ENCODE results near the gene TNXB.
"Not testable (repeated sequence)": the region's sequence is repeated elsewhere in the genome, so short reads cannot be mapped to it uniquely, and the experiment has no call there.

The TNXB gene

GRCh38 chr6:32035283-32036013 is 73.7 kb downstream of the TNXB start:
- not testable (repeated sequence) for DNase-seq

- DNase-seq = not testable (repeated sequence)
Measured at GRCh38 chr6:32029553-32029952, 79.6 kb downstream of the TNXB start.

DNA sequence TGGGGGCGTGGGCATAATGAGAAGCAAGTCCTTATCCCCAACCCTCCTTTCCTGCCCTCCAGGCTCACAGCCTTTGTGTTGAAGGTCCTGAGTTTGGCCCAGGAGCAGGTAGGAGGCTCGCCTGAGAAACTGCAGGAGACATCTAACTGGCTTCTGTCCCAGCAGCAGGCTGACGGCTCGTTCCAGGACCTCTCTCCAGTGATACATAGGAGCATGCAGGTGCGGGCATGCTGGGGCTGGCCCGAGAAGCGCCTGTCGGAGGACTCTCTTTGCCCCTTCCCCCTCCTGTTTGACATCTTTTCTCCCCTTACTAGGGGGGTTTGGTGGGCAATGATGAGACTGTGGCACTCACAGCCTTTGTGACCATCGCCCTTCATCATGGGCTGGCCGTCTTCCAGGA is 80.5 kb downstream of the TNXB start:
- not testable (repeated sequence) for DNase-seq

DNA sequence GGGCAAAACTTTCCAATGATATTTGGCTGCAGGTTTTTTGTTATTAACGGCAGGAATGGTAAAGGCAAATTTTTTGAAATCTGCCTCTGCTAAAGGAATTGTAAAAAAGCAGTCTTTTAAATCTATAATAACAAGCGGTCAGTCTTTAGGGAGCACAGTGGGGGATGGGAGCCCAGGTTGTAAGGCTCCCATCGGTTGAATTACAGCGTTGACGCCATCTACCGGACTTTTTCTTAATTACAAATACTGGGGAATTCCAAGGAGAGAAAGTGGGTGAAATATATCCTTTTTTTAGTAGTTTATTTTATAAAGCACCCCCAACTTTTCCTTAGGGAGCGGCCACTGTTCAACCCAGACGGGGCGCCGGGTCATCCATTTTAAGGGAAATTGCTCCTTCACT is 87.0 kb downstream of the TNXB start:
- DNase-seq = not testable (repeated sequence)

- not testable (repeated sequence) for DNase-seq
Measured at GRCh38 chr6:32014547-32014946, 94.6 kb downstream of the TNXB start, which contains the start of gene C4B. Gene C4B, plus strand, starts transcription at chr6:32014795. Its CDS starts 51 bp downstream, at chr6:32014846.

DNA sequence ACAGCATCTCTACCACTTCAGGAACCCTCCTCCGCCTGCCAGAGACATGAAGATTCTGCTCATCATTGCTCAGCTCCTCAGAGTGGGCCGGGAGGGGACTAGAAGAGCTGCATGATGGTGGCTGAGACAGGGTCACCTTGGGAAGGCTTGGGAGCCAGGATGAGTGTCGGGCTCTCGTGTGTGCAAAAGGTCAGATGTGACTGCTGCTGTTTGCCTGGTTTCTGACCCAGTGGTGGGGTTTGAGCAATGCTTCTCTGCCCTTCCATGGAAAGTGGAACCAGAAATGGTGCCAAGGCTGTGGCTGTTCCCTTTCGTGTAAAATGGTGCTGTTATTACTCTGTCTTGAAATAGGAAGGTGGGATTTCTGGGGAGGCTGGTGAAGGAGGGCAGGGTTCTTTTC is 95.4 kb downstream of the TNXB start:
- DNase-seq = not testable (repeated sequence)

GRCh38 chr6:32012941-32013617 is 96.1 kb downstream of the TNXB start:
- DNase-seq = not testable (repeated sequence)

DNA sequence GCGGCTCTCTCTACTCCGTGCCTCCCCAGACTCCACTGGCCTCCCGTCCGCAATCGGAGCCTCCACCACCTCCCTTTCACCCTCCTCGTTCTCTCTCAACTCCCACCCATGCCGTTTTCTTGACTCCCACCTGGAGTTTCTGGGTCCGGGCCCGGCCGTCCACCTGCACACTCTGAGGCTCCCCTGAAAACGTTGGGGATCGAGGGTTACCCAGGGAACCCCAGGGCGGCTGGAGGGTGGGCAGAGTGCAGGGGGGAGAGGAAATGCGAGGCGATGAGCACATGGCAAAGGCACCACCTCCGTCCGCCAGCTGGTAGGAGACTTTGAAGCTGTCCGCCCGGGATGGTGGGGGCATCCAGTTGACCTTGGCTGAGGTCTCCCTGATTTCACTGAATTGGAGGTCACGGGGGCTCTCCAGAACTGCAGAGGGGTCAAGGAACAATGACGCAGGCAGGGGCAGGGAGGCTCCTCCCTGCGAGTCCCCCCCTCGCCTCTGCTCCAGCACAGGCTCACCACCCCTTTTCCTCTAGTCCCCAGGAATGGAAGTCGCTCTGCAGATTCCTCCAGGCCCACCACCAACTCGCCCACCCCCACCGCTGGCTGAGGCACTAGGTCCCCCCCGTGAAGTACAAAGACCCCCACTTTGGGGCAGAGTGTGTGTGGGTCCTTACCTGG is 98.1 kb downstream of the TNXB start:
- DNase-seq = not testable (repeated sequence)

GRCh38 chr6:32009537-32009936 is 99.6 kb downstream of the TNXB start:
- not testable (repeated sequence) for DNase-seq

- DNase-seq = not testable (repeated sequence)
Measured at GRCh38 chr6:32008616-32009015, 100.5 kb downstream of the TNXB start.

DNA sequence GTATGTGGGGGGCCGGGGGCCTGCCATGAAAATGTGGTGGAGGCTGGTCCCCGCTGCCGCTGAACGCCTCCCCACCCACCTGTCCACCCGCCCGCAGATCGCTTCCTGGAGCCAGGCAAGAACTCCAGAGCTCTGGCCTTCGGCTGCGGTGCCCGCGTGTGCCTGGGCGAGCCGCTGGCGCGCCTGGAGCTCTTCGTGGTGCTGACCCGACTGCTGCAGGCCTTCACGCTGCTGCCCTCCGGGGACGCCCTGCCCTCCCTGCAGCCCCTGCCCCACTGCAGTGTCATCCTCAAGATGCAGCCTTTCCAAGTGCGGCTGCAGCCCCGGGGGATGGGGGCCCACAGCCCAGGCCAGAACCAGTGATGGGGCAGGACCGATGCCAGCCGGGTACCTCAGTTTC is 101.1 kb downstream of the TNXB start:
- DNase-seq = not testable (repeated sequence)

DNA sequence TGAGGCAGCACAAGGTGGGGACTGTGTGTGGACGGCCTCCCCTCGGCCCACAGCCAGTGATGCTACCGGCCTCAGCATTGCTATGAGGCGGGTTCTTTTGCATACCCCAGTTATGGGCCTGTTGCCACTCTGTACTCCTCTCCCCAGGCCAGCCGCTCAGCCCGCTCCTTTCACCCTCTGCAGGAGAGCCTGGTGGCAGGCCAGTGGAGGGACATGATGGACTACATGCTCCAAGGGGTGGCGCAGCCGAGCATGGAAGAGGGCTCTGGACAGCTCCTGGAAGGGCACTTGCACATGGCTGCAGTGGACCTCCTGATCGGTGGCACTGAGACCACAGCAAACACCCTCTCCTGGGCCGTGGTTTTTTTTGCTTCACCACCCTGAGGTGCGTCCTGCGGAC is 102.1 kb downstream of the TNXB start:
- DNase-seq = not testable (repeated sequence)

DNA sequence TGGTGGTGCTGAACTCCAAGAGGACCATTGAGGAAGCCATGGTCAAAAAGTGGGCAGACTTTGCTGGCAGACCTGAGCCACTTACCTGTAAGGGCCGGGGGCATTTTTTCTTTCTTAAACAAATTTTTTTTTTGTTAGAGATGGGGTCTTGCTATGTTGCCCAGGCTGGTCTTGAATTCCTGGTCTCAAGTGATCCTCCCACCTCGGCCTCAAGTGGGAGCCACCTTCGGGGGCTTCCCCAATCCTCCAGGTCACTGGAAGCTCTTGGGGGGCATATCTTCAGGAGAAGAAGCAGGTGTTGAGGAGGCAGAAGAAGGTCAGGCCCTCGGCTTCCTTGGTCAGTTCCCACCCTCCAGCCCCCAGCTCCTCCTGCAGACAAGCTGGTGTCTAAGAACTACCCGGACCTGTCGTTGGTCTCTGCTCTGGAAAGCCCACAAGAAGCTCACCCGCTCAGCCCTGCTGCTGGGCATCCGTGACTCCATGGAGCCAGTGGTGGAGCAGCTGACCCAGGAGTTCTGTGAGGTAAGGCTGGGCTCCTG is 103.1 kb downstream of the TNXB start:
- DNase-seq = not testable (repeated sequence)

DNA sequence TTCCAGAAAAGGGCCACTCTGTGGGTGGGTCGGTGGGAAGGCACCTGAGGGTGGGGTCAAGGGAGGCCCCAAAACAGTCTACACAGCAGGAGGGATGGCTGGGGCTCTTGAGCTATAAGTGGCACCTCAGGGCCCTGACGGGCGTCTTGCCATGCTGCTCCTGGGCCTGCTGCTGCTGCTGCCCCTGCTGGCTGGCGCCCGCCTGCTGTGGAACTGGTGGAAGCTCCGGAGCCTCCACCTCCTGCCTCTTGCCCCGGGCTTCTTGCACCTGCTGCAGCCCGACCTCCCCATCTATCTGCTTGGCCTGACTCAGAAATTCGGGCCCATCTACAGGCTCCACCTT is 103.6 kb downstream of the TNXB start:
- DNase-seq = not testable (repeated sequence)

GRCh38 chr6:32004864-32005537 is 104.1 kb downstream of the TNXB start:
- DNase-seq = not testable (repeated sequence)

GRCh38 chr6:32004393-32004792 is 104.7 kb downstream of the TNXB start:
- DNase-seq = not testable (repeated sequence)

DNA sequence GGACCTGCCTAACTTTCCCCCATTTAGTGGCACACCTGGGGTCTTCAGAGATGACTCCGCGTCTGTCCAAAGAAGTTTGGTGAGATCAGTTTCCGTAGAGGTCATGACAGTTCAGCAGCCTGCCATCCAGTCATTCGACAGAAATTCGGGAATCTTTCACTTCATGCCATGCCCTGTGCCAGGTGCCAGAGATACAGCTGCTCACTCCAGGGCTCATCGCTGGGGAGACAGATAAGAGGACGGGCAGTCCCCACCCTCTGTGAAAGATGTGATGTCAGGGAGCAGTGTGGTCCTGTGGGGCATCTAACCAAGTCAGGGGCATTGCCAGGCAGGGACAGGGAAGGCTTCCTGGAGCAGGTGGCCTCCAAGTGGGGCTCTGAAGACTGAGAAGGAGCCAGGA is 105.8 kb downstream of the TNXB start:
- not testable (repeated sequence) for DNase-seq

DNA sequence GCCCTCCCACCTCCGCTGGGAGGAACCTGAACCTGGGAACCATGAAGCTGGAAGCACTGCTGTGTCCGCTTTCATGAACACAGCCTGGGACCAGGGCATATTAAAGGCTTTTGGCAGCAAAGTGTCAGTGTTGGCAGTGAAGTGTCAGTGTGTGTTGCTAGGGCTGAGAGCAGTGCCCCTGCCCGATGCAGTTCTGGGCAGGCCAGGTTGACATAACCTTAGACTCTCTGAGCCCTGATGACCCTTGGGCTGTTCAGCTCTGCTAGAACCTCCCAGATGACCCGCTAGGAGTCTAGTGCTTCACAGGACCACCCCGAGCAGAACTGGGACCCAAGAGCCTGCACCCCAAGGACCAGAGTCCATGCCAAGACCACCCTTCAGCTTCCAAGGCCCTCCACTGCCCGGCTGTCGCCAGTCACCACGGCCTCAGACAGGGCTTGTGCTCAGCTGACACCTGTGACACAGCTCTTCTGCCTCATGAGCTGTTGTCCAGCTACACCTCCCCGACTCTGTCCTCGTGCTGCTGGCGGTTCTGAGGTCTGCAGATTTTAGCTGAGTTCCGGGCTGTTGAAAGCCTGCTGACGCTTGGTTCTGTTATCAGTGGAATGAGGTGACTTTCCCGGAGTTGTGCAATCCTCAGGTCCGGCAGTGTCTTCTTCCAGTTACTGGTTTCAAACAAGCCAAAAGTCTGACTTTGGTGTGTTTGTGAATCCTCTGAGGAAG is 106.4 kb downstream of the TNXB start:
- DNase-seq = not testable (repeated sequence)

DNA sequence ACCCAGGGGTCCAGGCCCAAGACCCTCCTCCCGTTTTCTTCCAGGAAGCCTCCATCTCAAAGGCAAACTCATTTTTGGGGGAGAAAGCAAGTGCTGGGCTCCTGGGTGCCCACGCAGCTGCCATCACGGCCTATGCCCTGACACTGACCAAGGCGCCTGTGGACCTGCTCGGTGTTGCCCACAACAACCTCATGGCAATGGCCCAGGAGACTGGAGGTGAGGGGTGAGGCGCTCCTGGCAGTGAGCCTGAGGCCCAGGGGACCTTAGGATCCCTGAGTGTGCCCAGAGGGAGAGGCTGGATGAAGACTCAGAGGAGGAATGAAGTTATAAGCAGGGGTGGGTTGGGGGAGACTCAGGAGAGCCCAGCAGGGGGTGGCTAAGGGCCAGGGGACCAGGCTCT is 112.8 kb downstream of the TNXB start:
- DNase-seq = not testable (repeated sequence)

GRCh38 chr6:31994421-31994820 is 114.7 kb downstream of the TNXB start:
- not testable (repeated sequence) for DNase-seq
